ENCODE data around the gene FOXJ3.

The FOXJ3 gene

DNA sequence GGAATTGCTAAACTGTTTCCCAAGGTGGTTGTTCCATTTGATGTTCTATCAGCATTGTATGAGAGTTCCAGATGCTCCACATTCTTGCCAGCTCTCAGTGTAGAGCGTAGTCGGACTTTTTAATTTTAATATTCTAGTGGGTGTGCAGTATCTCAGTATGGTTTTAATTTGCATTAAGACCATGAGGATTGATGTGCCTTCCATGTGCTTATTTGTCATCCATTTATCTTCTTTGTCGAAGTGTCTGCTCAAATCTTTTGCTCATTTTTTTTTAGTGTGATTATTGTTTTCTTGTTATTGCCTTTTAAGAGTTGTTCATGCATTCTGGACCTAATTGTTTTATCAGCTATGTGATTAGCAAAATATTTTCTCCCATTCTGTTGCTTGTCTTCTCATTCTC is 195.6 kb downstream of the FOXJ3 start:
- no peak for DNase-seq

GRCh38 chr1:42138586-42138985 is 196.4 kb downstream of the FOXJ3 start:
- no peak for DNase-seq

GRCh38 chr1:42137766-42138165 is 197.3 kb downstream of the FOXJ3 start:
- DNase-seq = no peak

DNA sequence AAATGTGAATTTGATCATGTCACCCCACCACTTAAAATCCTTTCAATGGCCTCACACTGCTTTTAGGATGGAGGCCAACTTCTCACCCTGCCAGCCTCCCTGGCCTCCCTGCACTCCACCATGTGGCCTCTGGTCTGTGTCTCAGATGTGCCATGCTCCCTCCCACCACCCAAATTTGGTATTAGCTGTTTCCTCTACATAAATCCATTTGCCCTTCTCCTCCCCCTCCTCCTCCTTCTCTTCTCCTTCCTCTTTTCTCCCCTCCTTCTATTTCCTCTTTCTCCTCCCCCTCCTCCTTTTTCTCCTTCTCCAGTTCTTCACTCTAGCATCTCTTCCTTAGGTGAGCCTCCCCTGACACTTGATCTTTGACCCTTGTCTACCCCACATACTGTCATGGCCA is 198.6 kb downstream of the FOXJ3 start:
- DNase-seq = no peak

DNA sequence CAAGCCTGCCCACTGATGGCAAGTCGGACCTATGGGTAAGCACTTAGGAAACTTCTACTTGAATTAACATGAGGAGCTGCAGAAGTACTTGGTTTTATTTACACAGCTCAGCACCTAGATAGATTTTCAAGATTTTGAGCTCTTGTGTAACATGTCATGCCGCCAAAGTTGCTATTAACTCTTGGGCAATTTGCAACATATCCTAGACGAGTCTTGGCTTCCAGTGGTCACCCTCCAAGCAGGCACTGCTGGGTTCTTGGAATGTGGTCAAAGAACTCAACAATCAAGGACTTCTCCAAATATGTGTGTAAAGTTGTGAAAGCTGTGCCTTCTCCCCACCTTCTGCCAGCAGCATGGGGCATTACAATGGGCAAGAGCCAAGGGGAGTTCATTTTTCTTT is 199.6 kb downstream of the FOXJ3 start:
- no peak for DNase-seq

GRCh38 chr1:42133809-42134526 is 201.1 kb downstream of the FOXJ3 start:
- DNase-seq = no peak

- no peak for DNase-seq
Measured at GRCh38 chr1:42133390-42133789, 201.6 kb downstream of the FOXJ3 start.

GRCh38 chr1:42130061-42130660 is 204.9 kb downstream of the FOXJ3 start:
- DNase-seq = no peak

- DNase-seq = no peak
Measured at GRCh38 chr1:42128964-42129363, 206.1 kb downstream of the FOXJ3 start.

DNA sequence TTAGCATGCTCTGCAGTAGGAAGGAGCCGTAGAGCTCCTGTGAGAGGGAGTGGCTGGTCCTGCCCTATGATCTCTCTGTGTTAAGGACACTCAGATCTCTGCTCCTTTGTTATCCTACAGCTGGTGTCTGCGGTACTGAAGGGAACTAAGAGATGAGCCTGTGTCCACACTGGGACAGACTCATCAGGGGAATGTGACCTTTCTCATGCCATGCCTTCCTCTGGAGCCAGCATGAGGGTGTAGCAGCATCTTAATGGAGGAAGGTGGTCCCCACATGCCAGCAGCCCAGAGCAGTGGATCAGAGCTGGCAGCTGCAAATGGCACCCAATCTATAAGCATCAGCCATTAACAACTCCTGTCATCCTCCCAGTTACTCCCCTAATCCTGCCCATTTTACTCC is 206.5 kb downstream of the FOXJ3 start:
- DNase-seq = no peak

- no peak for DNase-seq
Measured at GRCh38 chr1:42127767-42128166, 207.3 kb downstream of the FOXJ3 start.
